HG03354 (cell line): ENCODE results near the gene HOXC11.

Experiments used
- ATAC-seq: cut with Tn5 transposase; IDR thresholded peaks from one replicate; pipeline ENCODE4 v1.9.1; 2021; ENCODE audit warnings: mild to moderate bottlenecking; ENCODE audit not compliant: unreplicated experiment, poor library complexity, severe bottlenecking

Gene HOXC11

GRCh38 chr12:53994264-53995001 lies 21.5 kb downstream of the HOXC11 start:
- ATAC-seq: no peak

DNA sequence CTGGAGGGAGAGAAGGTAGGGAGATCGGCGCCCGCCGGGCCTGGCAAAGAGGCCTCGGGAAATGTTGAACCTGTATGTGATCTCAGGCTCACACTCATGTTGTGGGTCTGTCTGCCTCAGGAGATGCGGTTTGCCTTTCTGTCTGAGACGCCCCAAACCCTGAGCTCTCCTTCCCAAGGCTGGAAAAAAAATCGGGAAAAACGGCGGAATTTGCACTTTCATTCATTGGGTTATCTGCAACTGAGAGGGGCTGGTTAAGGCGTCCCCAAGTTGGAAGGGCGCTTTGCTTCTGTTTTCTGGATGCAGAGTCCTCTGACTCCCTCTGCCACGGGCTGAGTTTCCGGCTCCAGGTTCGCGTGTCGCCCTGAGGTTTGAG lies 22.1 kb downstream of the HOXC11 start:
- no peak for ATAC-seq

DNA sequence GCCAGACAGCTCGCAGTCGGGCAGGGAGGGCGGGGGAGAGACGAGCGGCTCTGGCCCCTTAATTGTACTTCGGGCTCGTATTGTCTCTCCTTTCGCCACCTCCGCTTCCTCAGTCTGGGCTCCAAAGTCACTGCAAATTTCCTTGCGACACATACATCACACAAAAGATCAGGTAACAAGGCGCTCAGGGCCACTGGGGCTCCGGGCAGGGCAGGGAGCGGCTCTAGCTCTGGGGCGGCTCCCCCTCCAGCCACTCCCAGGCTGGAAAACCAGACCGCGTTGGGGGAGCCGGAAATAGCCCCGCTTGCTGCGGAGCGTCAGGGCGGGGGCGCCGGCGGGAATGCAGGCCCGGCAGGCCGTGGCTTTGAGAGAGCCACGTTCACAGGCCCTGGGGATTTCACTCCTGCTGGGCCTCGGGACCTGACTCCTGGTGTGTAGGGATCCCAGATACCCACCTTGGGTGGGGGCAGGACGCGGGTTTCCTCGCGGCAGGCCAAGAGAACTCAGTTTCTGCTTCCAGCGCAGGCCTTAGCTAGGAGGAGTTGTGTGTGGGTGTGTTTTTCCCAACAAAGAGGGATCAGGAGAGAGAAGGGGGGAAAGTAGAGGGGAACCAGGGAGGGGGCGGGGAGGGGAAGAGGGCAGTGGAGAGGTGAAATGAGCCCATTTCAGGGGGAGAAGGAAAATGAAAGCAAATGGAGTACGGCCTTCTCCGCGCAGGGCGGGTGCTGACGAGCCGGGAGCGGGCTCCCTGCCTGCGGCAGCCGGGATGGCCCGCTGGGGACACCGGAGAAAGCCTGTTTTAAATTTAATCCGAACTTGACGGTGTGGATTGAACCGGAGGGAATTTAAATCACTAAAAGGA lies 22.7 kb downstream of the HOXC11 start:
- ATAC-seq: no peak

- no peak for ATAC-seq
Observed at GRCh38 chr12:53996240-53997203, 23.6 kb downstream of the HOXC11 start.

DNA sequence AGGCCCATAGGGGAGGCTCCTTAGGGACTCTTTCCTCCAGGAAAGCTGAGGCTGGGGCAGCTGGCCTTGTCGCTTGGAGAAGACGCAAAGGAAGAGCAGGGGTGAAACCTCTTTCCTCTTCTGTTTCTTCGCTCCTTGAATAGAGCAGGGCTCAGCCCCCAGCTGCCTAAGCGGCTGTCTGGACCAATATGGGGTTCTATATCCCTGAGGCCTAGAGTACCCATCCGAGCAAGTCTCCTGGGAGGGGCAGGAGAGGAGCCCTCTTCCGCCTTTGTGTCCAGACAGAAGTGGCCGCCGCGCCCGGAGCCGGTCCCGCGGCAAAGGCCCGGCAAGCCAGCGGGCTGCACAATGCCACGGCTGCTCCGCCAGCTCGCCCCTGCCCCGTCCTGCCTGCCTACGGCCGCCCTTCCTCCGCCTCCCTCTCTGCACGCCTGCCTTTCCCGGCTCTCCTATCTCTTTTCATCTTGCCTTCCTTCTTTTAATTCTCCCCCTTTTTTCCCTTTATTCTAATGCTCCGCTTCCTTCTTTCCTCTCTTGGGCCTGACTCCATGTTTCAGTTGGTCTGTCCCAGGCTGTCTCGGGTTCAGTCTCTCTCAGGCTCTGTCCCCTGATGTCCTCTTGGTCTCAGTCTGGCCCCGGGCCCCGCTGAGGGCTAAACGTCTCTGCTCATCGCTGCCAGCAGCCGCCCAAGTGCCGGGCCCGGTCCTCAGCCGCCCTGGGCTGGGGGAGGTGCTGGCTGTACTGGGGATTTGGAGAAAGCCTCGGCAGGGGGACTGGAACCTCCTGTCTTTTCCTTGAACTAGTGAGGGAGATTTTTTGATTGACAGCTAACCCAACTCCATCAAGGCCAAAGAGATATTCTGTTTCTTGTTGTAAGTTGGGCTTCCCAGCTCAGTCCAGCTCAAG lies 24.5 kb downstream of the HOXC11 start:
- ATAC-seq: no peak

- no peak for ATAC-seq
Observed at GRCh38 chr12:53998110-53998899, 25.4 kb downstream of the HOXC11 start.

GRCh38 chr12:53998900-53999236 lies 25.9 kb downstream of the HOXC11 start:
- ATAC-seq: no peak

- ATAC-seq: no peak
Observed at GRCh38 chr12:53999559-54000115, 26.7 kb downstream of the HOXC11 start.

DNA sequence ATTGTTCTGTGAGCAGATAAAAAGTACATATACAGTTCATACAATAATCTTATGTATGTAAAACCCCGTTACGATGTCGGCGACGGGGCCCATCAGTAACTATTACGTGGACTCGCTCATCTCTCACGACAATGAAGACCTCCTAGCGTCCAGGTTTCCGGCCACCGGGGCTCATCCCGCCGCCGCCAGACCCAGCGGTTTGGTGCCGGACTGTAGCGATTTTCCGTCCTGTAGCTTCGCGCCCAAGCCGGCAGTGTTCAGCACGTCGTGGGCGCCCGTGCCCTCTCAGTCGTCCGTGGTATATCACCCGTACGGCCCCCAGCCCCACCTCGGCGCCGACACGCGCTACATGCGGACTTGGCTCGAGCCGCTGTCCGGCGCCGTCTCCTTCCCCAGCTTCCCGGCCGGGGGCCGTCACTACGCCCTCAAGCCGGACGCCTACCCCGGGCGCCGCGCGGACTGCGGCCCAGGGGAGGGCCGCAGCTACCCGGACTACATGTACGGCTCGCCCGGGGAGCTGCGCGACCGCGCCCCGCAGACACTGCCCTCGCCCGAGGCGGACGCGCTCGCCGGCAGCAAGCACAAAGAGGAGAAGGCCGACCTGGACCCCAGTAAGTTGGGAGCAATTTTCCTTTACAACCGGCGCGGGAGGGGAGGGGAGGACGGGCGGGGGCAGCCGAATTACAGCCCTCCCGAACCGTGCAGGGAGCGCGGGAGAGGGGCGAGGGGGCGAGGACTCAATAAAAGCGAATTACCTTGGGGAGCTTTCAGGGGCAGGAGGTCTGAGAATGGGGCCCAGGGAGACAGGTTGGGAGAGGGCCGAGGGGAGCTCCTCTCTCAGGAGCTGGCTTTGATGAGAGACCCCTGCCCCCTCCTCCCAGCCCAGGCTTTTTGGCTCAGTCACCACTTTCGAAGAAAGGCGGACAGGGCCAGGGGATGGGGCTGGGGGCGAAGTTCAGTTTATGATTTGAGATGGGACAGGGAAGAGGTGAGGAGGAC lies 27.5 kb downstream of the HOXC11 start, which contains the start of gene HOXC9:
Gene HOXC9 (plus strand): TSS at position 46 of the 999 bp plus-strand sequence. CDS start 28 bp downstream, at position 74.
- no peak for ATAC-seq

DNA sequence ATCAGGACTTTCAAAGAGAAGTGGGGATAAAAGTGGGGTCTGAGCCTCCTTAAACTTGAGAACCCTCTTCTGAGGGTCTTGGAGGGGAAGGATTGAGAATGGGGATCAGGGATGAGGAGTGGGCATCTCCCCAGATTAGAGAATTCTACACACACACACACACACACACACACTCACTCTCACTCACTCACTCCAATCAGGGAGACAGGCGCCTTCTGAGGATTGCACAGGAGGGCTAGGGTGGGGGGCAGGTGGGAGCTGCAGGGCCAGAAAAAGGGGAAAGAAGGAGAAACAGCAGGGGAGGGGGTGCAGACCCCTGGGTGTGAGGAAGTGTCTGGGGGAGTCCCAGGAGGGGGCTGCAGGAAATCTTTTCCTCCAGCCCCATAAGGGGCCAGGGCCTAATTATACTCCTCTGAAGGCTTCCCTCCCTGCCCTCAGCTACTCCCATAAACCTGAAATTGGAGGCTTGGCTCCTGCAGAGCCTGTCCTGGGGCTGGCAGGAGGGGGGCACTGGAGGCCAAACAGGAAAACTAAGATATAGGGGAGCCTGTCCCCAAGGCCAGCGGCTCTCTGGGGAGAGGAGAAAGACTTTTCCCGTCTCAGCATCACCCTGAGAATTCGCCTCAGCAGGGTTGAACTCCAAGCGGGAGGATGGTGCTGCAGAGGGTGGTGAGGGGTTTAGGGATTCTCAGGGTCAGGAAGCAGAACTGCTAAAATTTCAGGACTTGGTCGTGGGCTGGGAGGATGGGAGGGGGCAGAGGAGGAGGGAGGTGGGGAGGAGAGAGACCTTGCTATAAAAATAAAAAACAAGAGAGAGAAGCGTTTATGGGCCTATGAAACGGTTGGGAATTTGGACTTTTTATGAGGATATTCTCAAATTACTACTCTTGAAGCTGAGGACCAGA lies 28.6 kb downstream of the HOXC11 start:
- no peak for ATAC-seq

DNA sequence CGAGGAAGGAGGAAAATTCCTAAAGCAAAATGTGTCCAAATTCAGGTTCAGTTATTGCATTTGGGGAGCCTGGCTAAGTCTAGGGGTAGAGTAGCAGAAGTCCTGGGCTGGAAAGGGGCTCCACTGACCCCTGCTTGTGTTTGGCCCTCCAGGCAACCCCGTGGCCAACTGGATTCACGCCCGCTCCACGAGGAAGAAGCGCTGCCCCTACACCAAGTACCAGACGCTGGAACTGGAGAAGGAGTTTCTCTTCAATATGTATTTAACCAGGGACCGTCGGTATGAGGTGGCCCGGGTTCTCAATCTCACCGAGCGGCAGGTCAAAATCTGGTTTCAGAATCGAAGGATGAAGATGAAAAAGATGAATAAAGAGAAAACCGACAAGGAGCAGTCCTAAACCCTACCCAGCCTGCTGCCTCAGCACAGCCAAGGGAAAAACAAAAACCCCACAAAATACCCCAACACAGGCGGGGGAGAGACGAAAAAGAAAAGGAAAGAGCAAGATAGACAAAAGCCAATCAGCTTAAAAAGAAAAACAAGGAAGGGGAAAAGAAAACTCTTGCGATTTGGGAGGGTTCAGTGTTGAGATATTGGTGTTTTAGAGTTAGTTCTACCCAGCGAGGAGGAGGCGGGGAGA lies 29.5 kb downstream of the HOXC11 start:
- no peak for ATAC-seq

GRCh38 chr12:54002915-54003389 lies 30.0 kb downstream of the HOXC11 start:
- ATAC-seq: no peak

DNA sequence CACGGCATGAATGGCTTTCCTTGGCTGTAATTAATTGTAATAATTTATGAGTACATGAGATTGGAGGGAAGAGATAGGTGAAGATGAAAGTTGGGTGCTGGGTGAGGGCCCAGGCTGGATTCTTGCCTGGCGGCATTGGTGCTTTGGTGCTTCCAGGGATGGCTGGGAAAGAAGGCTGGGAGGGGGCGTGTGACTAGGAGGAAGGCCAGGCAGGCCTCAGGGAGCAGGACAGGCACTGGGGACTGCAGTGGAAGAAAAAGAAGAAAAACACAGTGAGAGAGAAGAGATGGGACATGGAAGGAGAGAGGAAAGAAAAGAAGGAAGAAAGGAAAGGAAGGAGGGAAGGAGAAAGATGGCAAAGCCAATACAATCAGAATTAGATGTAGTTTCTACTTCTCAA lies 30.7 kb downstream of the HOXC11 start:
- no peak for ATAC-seq

GRCh38 chr12:54004063-54004840 lies 31.3 kb downstream of the HOXC11 start:
- ATAC-seq: no peak
